SK-N-DZ (cell line): Measurements from ENCODE around the gene MYO10.
"Not testable (repeated sequence)": the region's sequence is repeated elsewhere in the genome, so short reads cannot be mapped to it uniquely, and the experiment has no call there.

Source experiments
- DNase-seq: peaks from one replicate; pipeline ENCODE4 v3.0.0-alpha.2; 2015; ENCODE audit warnings: low spot score

The MYO10 gene

GRCh38 chr5:16862777-16863176 lies 73.3 kb downstream of the MYO10 start:
- no peak for DNase-seq

GRCh38 chr5:16859346-16859745 lies 76.7 kb downstream of the MYO10 start:
- no peak for DNase-seq

- DNase-seq: no peak
Measured at GRCh38 chr5:16858151-16858550, 77.9 kb downstream of the MYO10 start.

- DNase-seq: no peak
Measured at GRCh38 chr5:16857635-16858034, 78.5 kb downstream of the MYO10 start.

GRCh38 chr5:16856531-16856930 lies 79.6 kb downstream of the MYO10 start:
- DNase-seq: no peak

- DNase-seq: no peak
Measured at GRCh38 chr5:16855898-16856297, 80.2 kb downstream of the MYO10 start.

GRCh38 chr5:16855485-16855884 lies 80.6 kb downstream of the MYO10 start:
- peak; percentile 27 for DNase-seq

- no peak for DNase-seq
Measured at GRCh38 chr5:16854351-16854750, 81.7 kb downstream of the MYO10 start.

- no peak for DNase-seq
Measured at GRCh38 chr5:16853518-16853917, 82.6 kb downstream of the MYO10 start.

- no peak for DNase-seq
Measured at GRCh38 chr5:16852251-16853005, 83.7 kb downstream of the MYO10 start.

GRCh38 chr5:16849775-16850174 lies 86.3 kb downstream of the MYO10 start:
- DNase-seq: no peak

- DNase-seq: no peak
Measured at GRCh38 chr5:16849181-16849580, 86.9 kb downstream of the MYO10 start.

GRCh38 chr5:16844952-16845351 lies 91.1 kb downstream of the MYO10 start:
- no peak for DNase-seq

GRCh38 chr5:16842896-16843295 lies 93.2 kb downstream of the MYO10 start:
- no peak for DNase-seq

GRCh38 chr5:16841416-16841815 lies 94.7 kb downstream of the MYO10 start:
- DNase-seq: no peak

- no peak for DNase-seq
Measured at GRCh38 chr5:16837305-16837704, 98.8 kb downstream of the MYO10 start.

- DNase-seq: no peak
Measured at GRCh38 chr5:16834029-16834428, 102.1 kb downstream of the MYO10 start.

GRCh38 chr5:16831326-16831725 lies 104.8 kb downstream of the MYO10 start:
- DNase-seq: not testable (repeated sequence)

- DNase-seq: no peak
Measured at GRCh38 chr5:16827755-16828154, 108.3 kb downstream of the MYO10 start.

GRCh38 chr5:16826379-16827125 lies 109.5 kb downstream of the MYO10 start:
- no peak for DNase-seq

- DNase-seq: no peak
Measured at GRCh38 chr5:16819522-16820167, 116.4 kb downstream of the MYO10 start.

- DNase-seq: no peak
Measured at GRCh38 chr5:16815432-16815831, 120.7 kb downstream of the MYO10 start.

- no peak for DNase-seq
Measured at GRCh38 chr5:16812911-16813310, 123.2 kb downstream of the MYO10 start.
